Measurements from ENCODE around the gene COL23A1. TPM values are rescaled to one million over a fixed set of nuclear protein-coding genes. Genes with fewer than 3 reads are reported as not detected.

COL23A1 gene
- total RNA-seq, 1 experiment from 2014 or later, result 15.0 TPM

GRCh38 chr5:178383301-178383918, 206.8 kb downstream of the COL23A1 start:
- peak overlapping the region; percentile 76 for H3K27ac Mint-ChIP-seq
- POLR2A ChIA-PET, result no interaction called here
- H3K36me3 Mint-ChIP-seq, result no peaks in the 10 kb centered on the region
- H3K27me3 Mint-ChIP-seq (ENCODE audit: low read depth), result no peaks in the 10 kb centered on the region
- CTCF ChIA-PET, result interaction anchor here (0.7 to 1.8 kb wide), 5 partner anchors 54 to 207 kb away, joined by 3 to 8 read pairs (median 5); partner anchors contain the start of gene COL23A1
- H3K4me1 Mint-ChIP-seq, result peaks cover 43% of the 10 kb centered on the region
- no peaks in the 10 kb centered on the region for H3K9me3 Mint-ChIP-seq
- no peak overlapping the region for H3K4me3 Mint-ChIP-seq
- TF ChIP-seq ELF4 (CRISPR knock-in tag; IDR thresholded peaks at IDR 0.05; ENCODE audit: low read depth), result no peak
- TF ChIP-seq CREB1 (CRISPR knock-in tag; IDR thresholded peaks at IDR 0.05), result no peak
- TF ChIP-seq ZBTB21 (CRISPR knock-in tag; IDR thresholded peaks at IDR 0.05; ENCODE audit: borderline replicate concordance), result no peak
- TF ChIP-seq PRRX2 (CRISPR knock-in tag; IDR thresholded peaks at IDR 0.05), result no peak
- TF ChIP-seq NFYB (CRISPR knock-in tag; conservative IDR thresholded peaks at IDR 0.05; ENCODE audit: low read depth), result no peak
- TF ChIP-seq ZNF671 (CRISPR knock-in tag; IDR thresholded peaks at IDR 0.05), result no peak
- no peak for TF ChIP-seq ZNF121 (CRISPR knock-in tag; IDR thresholded peaks at IDR 0.05)
- TF ChIP-seq JUN (CRISPR knock-in tag; IDR thresholded peaks at IDR 0.05), result no peak
- TF ChIP-seq NFATC4 (CRISPR knock-in tag; IDR thresholded peaks at IDR 0.05), result no peak
- no peak for TF ChIP-seq ATF3 (CRISPR knock-in tag; conservative IDR thresholded peaks at IDR 0.05)
- no peak for TF ChIP-seq NR3C1 (CRISPR knock-in tag; conservative IDR thresholded peaks at IDR 0.05; ENCODE audit: low read depth)
- no peak for TF ChIP-seq ZNF138 (CRISPR knock-in tag; conservative IDR thresholded peaks at IDR 0.05)
- no peak for TF ChIP-seq ZNF423 (CRISPR knock-in tag; IDR thresholded peaks at IDR 0.05)
- no peak for TF ChIP-seq ETV6 (CRISPR knock-in tag; IDR thresholded peaks at IDR 0.05)
- no peak for TF ChIP-seq FOXK1 (CRISPR knock-in tag; IDR thresholded peaks at IDR 0.05)
- TF ChIP-seq SP1 (CRISPR knock-in tag; conservative IDR thresholded peaks at IDR 0.05), result no peak
- no peak for TF ChIP-seq KAT7 (CRISPR knock-in tag; IDR thresholded peaks at IDR 0.05; ENCODE audit: borderline replicate concordance)
- TF ChIP-seq ZNF232 (CRISPR knock-in tag; IDR thresholded peaks at IDR 0.05), result no peak
- TF ChIP-seq E2F1 (CRISPR knock-in tag; IDR thresholded peaks at IDR 0.05), result no peak
- TF ChIP-seq PRDM15 (CRISPR knock-in tag; IDR thresholded peaks at IDR 0.05), result no peak
- ATAC-seq, result no peak
- DNase-seq (ENCODE audit: low spot score), result no peak

- DNase-seq (ENCODE audit: low spot score), result no peak
- H3K27ac Mint-ChIP-seq, result no peak overlapping the region; the same call in 1 of the 2 replicates
- no peak for TF ChIP-seq SMAD3 (CRISPR knock-in tag; IDR thresholded peaks at IDR 0.05; ENCODE audit: borderline replicate concordance)
- no peak for TF ChIP-seq ZNF317 (CRISPR knock-in tag; IDR thresholded peaks at IDR 0.05; ENCODE audit: borderline replicate concordance, low read depth)
- no peak for TF ChIP-seq ZNF232 (CRISPR knock-in tag; IDR thresholded peaks at IDR 0.05)
- H3K36me3 Mint-ChIP-seq, result no peaks in the 10 kb centered on the region
- no peaks in the 10 kb centered on the region for H3K9me3 Mint-ChIP-seq
- no peak for ATAC-seq
- ChIA-PET POLR2A (no interaction called here), CTCF (interaction anchor here (0.7 to 1.8 kb wide), 5 partner anchors 55 to 208 kb away, joined by 3 to 8 read pairs (median 5); partner anchors contain the start of gene COL23A1)
- peaks cover 39% of the 10 kb centered on the region for H3K4me1 Mint-ChIP-seq
- no peak overlapping the region for H3K4me3 Mint-ChIP-seq
- H3K27me3 Mint-ChIP-seq (ENCODE audit: low read depth), result no peaks in the 10 kb centered on the region
These were observed 207.4 kb downstream of the COL23A1 start for GRCh38 chr5:178382754-178383164.
